HG03565 (cell line): ENCODE measurements around the gene GALK1.
"Not testable (repeated sequence)": the region's sequence is repeated elsewhere in the genome, so short reads cannot be mapped to it uniquely, and the experiment has no call there.

Experiments
- ATAC-seq: cut with Tn5 transposase; IDR thresholded peaks from one replicate; pipeline ENCODE4 v1.9.1; 2021; ENCODE audit warnings: mild to moderate bottlenecking, moderate library complexity; ENCODE audit not compliant: unreplicated experiment

The GALK1 gene

DNA sequence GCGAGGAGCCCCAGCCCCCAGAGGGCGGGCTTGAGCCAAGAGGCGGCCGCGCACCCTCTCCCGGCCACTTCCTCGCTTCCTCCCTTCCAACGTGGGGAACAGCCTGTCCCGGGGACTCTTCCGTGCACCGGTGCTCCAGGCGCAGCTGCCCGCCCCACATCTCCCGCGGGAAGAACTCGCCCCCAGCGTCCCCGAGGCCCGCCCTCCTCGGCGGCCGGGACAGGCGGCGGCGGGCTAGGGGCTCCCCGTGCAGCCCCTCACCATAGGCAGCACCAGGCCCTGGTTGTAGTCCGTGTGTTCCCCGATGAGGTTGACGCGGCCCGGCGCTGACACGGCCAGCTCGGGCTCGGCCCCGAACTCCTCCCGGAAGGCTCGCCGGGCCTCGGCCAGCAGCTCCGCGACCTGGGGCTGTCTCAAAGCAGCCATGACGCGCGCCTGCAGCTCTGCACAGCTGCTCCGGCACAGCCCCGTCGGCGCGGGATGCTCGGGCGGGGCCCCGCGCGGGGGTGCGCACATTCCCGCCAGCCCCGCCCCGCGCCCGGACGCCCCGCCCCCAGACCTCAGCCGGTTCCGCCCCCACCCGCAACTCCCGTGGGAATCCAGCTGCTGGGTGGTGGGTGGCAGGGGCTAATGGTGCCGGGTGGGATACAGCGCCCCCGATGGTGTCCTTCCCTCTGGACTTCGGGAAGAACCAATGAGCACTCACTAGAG is at the start of gene GALK1:
GALK1 (minus strand) TSS at position 482 of the 711 bp plus-strand sequence; CDS start at position 426, 56 bp downstream.
- no peak for ATAC-seq

- ATAC-seq: no peak
Measured at GRCh38 chr17:75814021-75814395, 49.0 kb upstream of the GALK1 start.

GRCh38 chr17:75813081-75814020 is 48.4 kb upstream of the GALK1 start:
- no peak for ATAC-seq

DNA sequence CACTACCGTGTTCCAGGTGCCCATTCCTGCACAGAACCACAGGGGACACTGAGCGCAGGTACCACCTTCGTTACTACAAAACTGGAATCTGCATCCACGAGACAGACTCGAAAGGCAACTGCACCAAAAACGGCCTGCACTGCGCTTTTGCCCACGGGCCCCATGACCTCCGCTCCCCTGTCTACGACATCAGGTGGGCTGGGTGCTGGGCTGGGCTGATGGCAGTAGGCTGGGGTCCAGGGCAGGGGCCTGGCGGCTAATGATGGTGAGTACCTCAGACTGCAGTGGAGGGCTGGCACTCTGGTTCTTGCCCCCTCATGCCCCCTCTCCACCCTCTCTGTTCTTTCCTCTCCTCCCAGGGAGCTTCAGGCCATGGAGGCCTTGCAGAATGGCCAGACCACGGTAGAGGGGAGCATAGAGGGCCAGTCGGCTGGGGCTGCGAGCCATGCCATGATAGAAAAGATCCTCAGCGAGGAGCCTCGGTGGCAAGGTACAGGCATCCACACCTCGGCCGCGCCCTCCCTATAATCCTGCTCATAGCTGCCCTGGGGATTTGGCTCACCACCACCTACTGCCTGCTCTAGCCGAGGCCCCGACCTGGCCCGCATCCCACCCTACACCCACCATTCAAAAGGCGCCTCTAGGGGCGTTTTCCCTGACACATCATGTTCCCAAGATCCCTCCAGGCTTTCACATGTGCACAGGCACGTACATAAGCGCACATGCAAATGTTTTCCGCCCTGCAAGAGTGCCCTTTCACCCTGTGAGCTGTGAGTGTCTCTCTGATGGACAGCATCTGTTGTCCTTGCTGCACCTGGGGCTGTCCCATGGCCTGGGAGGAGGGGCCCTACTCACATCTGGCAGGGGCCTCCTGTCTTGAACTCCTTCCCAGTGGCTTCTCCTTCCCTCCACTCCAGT is 47.4 kb upstream of the GALK1 start:
- no peak for ATAC-seq

DNA sequence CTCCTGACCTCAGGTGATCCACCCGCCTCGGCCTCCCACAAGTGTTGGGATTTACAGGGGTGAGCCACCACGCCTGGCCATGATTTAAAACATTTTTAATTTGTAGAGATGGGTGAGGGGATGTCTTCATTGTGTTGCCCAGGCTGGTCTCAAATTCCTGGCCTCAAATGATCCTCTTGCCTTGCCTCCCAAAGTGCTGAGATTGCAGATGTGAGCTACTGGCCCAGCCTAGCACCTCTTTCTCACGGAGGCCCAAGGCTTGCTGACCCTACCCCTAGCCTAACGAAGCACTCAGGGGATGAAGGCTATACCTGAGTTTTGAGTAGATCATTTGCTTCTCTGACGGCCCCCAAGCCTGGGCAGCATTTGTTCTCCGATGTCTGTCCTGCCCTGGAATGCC is 46.2 kb upstream of the GALK1 start:
- ATAC-seq: no peak

DNA sequence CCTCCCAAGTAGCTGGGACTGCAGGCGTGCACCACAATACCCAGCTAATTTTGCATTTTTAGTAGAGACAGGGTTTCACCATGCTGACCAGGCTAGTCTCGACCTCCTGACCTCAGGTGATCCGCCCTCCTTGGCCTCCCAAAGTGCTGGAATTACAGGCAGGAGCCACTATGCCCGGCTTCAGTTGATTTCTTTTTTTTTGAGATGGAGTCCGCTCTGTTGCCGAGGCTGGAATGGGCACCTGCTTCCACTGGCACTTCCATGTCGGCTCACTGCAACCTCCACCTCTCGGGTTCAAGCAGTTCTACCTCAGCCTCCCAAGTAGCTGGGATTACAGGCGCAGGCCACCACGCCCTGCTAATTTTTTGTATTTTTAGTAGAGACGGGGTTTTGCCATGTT is 45.8 kb upstream of the GALK1 start:
- ATAC-seq: not testable (repeated sequence)

DNA sequence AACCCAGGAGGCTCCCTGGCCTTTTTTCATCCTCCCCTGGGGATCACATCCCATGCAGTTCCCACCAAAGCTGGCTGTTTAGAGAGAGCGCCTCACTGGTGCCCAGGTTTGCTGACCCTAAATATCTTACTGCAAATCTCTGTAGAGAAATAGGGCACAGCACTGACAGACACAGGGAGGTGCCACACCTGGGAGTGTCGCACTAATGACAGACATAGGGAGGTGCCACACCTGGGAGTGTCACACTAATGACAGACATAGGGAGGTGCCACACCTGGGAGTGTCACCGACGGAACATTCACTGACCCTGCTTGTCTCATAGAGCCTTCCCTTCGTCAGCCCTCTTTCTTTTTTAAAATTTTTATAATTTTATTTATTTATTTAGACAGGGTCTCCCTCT is 45.2 kb upstream of the GALK1 start:
- ATAC-seq: no peak

GRCh38 chr17:75809631-75810111 is 44.7 kb upstream of the GALK1 start:
- no peak for ATAC-seq

GRCh38 chr17:75808905-75809621 is 44.1 kb upstream of the GALK1 start:
- ATAC-seq: peak; percentile 53

GRCh38 chr17:75808549-75808904 is 43.5 kb upstream of the GALK1 start:
- ATAC-seq: no peak

- ATAC-seq: no peak
Measured at GRCh38 chr17:75807861-75808260, 42.9 kb upstream of the GALK1 start.

DNA sequence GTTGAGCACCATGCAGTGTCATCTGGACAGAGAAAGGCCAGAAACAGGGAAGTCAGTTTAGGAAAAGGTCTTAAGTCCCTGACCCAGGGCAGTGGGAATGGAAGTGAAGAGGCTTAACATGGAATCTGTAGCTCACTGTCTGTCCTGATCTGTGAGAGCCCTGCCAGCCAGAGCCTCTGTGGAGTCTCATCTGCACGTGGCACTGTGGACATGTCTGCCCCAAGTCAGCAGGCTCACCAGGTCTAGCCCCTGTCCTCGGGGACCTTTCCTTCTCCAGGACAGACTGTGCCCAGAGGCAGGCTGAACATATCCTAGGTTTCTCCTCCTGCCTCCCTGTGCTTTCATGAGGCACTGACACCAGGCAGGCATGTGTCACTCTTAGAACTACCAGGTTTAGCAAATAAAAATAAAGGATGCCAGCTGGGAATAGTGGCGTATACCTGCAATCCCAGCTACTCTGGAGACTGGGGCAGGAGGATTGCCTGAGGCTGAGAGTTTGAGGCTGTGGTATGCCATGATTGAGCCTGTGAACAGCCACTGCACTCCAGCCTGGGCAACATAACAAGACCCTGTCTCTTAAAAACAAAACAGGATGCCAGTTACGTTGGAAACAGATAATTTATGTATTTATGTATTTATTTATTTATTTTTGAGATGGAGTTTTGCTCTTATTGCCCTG is 42.0 kb upstream of the GALK1 start:
- ATAC-seq: no peak

DNA sequence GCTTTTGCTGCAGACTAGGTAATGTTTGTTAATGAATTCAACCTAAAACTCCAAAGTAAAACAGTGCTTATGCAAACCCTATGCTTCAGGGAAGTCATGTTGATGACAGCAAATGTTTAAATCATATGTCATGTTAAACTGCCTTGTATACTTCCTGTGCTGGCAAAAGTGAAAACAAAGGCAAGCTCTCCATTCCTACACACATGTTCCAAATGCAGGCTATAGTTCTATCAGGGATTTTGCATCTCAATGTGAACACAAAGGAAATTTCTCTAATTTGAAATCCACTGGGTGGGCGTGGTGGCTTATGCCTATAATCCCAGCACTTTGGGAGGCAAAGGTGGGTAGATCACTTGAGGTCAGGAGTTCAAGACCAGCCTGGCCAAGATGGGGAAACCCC is 38.9 kb upstream of the GALK1 start:
- ATAC-seq: no peak

GRCh38 chr17:75799402-75799801 is 34.4 kb upstream of the GALK1 start:
- no peak for ATAC-seq

GRCh38 chr17:75795820-75796607 is 31.0 kb upstream of the GALK1 start:
- ATAC-seq: no peak

- ATAC-seq: no peak
Measured at GRCh38 chr17:75793460-75793859, 28.5 kb upstream of the GALK1 start.

- ATAC-seq: no peak
Measured at GRCh38 chr17:75791254-75791653, 26.3 kb upstream of the GALK1 start.

- ATAC-seq: peak; percentile 36
Measured at GRCh38 chr17:75785016-75785890, 20.3 kb upstream of the GALK1 start.
